Measurements from ENCODE around the gene HERC4.

GRCh38 chr10:68073631-68074030 lies 1.5 kb downstream of the HERC4 start:
- TF ChIP-seq POLR2A (IDR thresholded peaks at IDR 0.05; ENCODE audit: low read depth, low read length), result no peak
- no peak for TF ChIP-seq POLR2AphosphoS5 (IDR thresholded peaks at IDR 0.05; ENCODE audit: low read depth, low read length)

Data from GM12891 (cell line).